ENCODE measurements around the gene ADD1.
"Not testable (repeated sequence)": the region's sequence is repeated elsewhere in the genome, so short reads cannot be mapped to it uniquely, and the experiment has no call there.

The ADD1 gene

GRCh38 chr4:2932321-2932950 is 88.8 kb downstream of the ADD1 start:
- H3K4me3 ChIP-seq (ENCODE audit: low read depth, low read length) = no peak overlapping the region

DNA sequence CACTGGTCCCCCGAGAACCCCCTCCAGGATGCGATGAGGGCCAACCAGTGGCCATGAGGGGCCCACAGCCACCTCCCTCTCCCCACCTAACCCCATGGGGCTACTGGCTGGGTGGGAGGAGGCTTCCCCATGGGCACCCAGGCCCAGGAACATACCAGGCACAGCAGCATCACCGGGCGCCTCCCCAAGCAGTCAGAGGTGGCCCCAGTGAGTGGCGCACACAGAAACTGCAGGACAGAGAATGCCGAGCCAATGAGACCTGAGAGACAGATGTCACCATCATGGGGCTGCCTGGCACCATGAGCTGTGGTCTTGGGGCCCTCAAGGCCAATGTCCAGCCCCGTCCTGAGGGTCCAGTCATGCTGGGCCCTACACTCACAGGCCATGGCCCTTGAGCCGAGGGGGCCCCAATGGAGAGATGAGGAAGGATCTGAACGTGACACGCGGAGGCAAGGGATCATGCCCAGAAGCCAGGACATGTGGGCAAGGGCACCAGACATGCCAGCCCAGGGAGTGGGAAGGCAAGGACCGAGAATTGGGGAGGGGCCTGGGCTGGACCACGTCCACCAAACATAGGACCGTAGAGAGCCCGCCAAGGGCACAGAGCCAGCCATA is 89.4 kb downstream of the ADD1 start:
- H3K4me3 ChIP-seq (ENCODE audit: low read depth, low read length) = no peak overlapping the region

DNA sequence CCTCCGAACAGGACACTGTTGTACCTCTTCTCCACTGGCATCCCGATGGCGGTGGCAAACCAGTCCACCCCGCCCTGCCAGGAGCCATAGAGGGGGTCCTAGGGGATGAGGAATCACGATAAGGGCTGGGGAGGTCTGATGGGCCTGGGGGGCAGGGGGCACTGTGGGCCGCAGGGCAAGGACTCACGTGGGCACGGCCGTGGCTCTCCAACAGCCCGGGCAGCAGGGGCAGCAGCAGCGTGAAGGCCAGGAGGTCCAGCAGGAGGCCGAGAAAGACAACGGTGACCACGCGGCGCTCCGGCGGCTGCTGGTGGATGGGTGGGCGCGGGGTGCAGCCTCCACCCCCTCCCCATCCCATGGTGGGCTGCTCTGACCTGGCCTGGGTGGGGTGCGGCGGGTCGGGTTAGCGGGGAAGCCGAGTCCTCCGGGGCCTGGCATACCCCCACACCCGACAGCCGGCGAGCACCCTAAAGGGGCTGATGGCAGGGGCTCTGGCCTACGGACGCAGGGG is 90.0 kb downstream of the ADD1 start:
- peak overlapping the region; percentile 54 for H3K4me3 ChIP-seq (ENCODE audit: low read depth, low read length)

DNA sequence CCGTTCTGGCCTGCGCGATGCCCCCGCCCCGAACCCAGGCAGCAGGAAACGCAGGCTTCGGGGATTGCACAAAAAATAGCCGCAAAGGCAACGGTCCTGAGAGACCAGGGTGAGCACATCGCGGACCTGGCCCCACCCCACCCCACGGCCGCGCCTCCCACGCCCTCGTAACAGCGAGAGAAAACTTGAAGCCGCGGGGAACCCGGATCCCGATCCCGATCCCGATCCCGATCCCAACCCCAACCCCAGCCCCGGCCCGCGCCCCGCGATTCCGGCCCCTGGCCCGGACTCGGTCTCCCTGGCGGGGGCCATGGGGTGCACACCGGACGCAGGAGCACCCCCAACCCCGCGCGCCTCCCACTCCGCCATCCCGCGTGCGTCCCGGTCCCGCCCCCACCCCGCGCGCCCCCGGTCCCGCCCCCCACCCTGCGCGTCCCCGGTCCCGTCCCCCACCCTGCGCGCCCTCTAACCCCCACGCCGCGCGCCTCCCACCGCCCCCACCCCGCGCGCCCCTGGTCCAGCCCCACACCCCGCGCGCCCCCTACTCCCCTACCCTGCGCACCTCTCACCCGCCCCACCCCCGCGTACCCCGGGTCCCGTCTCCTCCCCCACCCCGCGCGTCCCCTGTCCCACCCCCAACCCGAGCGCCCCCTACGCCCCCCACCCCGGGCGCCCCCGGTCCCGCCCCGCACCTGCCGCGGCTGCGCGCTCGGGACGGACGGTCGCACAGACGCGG is 90.6 kb downstream of the ADD1 start:
- H3K4me3 ChIP-seq (ENCODE audit: low read depth, low read length) = peak overlapping the region; percentile 89

GRCh38 chr4:2934813-2935761 is 91.4 kb downstream of the ADD1 start:
- H3K4me3 ChIP-seq (ENCODE audit: low read depth, low read length) = peak overlapping the region; percentile 89

- peak overlapping the region; percentile 89 for H3K4me3 ChIP-seq (ENCODE audit: low read depth, low read length)
These were observed 92.4 kb downstream of the ADD1 start for GRCh38 chr4:2935762-2936743.

- no peak overlapping the region for H3K4me3 ChIP-seq (ENCODE audit: low read depth, low read length)
These were observed 93.1 kb downstream of the ADD1 start for GRCh38 chr4:2936773-2937145.

GRCh38 chr4:2937146-2937857 is 93.7 kb downstream of the ADD1 start:
- H3K4me3 ChIP-seq (ENCODE audit: low read depth, low read length) = no peak overlapping the region

DNA sequence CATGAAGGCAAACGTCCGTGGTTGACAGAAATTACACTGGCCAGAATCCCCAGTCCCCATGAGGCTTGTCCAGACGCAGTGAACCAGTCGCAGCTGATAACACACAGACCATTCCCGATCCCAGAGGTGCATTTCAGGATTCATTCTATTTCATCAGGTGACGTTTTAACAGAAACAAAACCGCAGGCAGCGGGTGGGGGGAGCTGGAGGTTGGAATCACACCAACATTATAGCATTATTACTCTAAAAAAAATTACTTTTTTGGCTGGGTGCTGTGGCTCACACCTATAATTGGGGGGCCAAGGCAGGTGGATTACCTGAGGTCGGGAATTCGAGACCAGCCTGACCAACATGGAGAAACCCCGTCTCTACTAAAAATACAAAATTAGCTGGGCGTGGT is 94.3 kb downstream of the ADD1 start:
- no peak overlapping the region for H3K4me3 ChIP-seq (ENCODE audit: low read depth, low read length)

DNA sequence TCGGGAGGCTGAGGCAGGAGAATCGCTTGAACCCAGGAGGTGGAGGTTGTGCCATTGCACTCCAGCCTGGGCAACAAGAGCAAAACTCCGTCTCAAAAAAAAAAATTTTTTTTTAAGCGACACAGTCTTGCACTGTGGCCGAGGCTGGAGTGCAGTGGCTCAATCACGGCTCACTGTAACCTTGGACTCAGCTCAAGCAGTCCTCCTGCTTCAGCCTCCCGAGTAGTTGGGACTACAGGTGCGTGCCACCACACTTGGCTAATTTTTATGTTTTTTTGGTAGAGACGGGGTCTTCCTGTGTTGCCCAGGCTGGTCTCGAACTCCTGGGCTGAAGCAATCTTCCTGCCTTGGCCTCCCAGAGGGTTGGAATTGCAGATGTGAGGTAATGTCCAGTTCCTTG is 94.8 kb downstream of the ADD1 start:
- not testable (repeated sequence) for H3K4me3 ChIP-seq (ENCODE audit: low read depth, low read length)

DNA sequence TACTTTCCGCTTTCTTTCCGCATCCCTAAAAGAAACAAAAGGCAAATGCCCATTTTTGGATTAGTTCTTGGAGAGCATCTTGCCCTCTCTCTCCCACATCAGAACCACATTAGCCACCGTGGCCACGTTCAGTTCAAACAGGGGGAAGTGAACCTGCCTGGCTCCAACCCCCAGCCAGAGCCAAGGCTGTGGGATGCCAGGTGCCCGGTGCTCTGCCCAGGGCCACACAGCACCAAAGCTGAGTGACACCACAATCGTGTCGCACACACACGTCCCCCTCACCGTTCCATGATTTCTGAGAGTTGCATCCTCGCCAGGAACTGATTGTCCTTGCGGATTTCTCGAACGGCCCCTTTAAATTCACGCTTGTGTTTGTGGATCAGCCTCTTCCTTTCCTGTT is 95.3 kb downstream of the ADD1 start:
- H3K4me3 ChIP-seq (ENCODE audit: low read depth, low read length) = no peak overlapping the region

DNA sequence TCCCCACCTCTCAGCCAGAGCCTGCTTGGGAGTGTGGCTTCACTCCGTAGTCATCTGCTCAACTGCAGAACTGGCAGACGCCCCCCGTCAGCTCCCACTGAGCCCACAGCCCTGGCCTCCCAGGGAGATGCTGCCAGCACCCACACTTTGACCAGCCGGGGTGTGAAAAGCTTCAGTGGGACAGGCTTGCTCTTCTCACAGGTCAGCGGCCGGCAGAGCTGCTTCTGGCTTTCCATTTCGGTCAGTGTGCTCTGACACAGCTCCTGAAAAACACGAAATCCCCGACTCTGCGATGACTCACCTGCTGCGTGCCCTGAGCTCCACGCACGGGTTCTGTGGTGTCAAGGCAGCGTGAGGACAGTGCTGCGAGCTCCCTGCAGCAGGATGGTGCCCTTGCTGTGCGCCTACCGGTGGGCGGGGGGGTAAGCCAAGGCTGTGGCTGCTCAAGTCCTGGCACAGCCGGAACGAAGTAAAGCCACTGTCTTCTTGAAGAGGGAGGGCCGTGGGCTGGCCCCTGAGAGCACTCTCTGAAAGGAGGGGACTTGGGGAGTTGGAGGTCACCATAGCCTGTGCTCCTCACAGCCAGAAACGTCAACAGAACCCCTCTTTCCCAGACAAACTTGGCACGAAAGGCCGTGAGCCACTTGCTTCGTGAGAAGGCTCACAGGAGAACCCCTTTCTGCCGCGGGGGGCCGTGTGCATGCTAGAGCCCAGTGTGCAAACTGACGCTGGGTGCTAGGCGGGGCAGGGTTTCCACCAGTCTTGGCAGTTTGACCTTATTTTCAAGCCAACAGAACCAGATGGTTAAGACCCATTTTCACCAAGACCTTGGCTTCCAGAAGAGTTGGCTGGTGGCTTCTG is 96.0 kb downstream of the ADD1 start:
- no peak overlapping the region for H3K4me3 ChIP-seq (ENCODE audit: low read depth, low read length)

- H3K4me3 ChIP-seq (ENCODE audit: low read depth, low read length) = no peak overlapping the region
These were observed 96.9 kb downstream of the ADD1 start for GRCh38 chr4:2940267-2941137.

DNA sequence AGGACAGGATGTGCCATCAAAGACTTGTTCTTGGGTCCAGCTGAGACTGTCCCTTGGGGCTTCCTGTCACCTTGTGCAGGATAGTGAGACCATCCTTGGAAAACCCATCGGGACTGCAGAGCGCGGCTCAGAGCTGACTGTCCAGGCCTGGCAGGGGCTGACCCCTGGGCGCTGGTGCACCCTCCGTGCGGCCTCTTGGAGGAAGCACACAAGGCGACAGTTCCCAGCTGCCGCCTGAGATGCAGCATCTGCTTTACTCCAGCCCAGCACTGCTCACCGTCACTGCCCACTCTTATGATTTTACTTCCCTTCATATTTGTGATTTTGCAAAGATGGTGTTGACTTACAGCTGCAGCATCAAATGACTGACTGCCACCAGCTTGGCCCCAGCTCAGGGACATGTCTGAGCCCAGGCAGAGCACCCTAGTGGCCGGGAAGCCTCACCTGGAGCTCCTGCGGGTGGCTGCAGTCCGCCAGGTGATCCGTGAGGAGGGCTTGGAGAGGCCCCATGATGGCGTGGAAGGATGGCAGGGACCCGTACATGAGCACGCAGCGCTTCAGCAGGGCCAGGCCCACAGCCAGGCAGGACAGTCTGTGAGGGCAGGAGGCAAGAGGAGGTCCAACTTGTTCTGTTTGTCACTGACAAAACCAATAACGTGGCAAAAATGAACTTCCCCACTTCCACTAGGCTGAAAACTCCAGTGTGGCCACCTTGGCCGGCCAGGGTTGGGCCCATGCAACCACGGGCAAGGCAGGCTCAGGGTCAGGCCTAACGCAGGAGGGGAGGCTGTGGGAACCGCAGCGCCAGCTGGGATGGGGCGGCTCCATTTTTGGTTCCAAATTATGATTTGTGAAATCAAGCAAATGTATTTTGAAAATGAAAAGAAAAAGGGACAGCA is 97.7 kb downstream of the ADD1 start:
- no peak overlapping the region for H3K4me3 ChIP-seq (ENCODE audit: low read depth, low read length)

GRCh38 chr4:2942037-2942531 is 98.4 kb downstream of the ADD1 start:
- H3K4me3 ChIP-seq (ENCODE audit: low read depth, low read length) = no peak overlapping the region
